HG02938 (cell line): ENCODE results near the gene IL3RA.
"Not testable (repeated sequence)": the region's sequence is repeated elsewhere in the genome, so short reads cannot be mapped to it uniquely, and the experiment has no call there.

Experiments used
- ATAC-seq: cut with Tn5 transposase; IDR thresholded peaks from one replicate; pipeline ENCODE4 v1.9.1; 2021; ENCODE audit warnings: mild to moderate bottlenecking, moderate library complexity; ENCODE audit not compliant: unreplicated experiment

Gene IL3RA

GRCh38 chrX:1420371-1420770, 83.8 kb downstream of the IL3RA start:
- ATAC-seq = no peak

GRCh38 chrX:1421433-1422134, 85.0 kb downstream of the IL3RA start:
- no peak for ATAC-seq

GRCh38 chrX:1422135-1422465, 85.5 kb downstream of the IL3RA start:
- ATAC-seq = no peak

- no peak for ATAC-seq
Observed at GRCh38 chrX:1423215-1423614, 86.6 kb downstream of the IL3RA start.

DNA sequence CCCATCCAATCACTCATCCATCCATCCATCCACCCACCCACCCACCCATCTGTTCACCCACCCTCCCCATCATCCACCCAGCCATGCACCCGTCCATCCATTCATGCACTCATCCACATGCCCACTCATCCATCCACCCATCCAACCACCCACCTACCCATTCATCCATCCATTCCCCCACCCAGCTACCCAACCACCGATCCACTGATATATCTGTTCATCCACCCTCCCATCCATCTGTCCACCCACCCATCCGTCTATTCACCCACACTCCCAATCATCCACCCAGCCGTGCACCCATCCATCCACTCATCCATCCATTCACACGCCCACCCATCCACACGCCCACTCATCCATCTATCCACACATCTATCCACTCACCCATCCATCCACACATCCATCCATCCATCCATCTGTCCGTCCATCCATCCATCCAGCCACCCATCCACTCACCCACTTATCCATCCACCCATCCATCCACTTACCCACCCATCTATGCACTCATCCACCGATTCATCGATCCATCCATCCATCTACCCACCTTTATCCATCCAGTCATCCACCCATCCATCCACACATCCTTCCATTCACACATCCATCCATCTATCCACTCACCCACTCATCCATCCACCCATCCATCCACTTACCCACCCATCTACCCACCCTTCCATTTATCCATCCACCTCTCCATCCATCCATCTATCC, 87.7 kb downstream of the IL3RA start:
- ATAC-seq = no peak

GRCh38 chrX:1425381-1425780, 88.8 kb downstream of the IL3RA start:
- no peak for ATAC-seq

DNA sequence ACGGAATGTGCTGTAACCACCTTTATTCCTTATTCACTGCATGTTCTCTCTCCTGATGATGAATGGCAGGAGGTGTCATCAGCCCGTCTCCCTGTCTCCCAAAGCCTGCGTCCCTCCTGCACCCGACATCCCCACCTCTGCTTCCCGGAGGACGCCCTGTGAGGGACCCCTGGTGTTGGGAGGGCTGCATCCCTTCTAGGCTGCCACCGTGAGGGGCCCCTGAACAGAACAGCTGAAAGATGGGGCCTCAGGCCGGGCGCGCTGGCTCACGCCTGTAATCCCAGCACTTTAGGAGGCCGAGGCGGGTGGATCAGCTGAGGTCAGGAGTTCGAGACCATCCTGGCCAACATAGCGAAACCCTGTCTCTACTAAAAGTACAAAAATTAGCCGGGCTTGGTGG, 89.7 kb downstream of the IL3RA start:
- ATAC-seq = not testable (repeated sequence)

GRCh38 chrX:1427756-1428155, 91.2 kb downstream of the IL3RA start:
- no peak for ATAC-seq

DNA sequence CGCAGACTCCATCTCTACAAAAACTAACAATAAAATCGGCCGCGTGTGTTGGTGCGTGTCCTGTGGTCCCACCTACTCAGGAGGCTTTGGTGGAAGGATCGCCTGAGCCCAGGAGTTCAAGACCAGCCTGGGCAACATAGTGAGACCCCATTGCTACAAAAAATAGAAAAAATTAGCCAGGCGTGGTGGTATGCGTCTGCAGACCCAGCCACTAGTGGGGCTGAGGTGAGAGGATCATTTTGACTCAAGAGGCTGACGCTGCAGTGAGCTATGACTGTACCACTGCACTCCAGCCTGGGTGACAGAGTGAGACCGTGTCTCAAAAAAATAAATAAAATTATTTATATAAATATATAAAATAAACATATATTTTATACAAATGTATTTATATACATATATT, 93.9 kb downstream of the IL3RA start:
- no peak for ATAC-seq
